Measurements from ENCODE around the gene LIMS1.

The LIMS1 gene

GRCh38 chr2:108535357-108535631, 1.0 kb downstream of the LIMS1 start:
- TF ChIP-seq, protein P1, sequence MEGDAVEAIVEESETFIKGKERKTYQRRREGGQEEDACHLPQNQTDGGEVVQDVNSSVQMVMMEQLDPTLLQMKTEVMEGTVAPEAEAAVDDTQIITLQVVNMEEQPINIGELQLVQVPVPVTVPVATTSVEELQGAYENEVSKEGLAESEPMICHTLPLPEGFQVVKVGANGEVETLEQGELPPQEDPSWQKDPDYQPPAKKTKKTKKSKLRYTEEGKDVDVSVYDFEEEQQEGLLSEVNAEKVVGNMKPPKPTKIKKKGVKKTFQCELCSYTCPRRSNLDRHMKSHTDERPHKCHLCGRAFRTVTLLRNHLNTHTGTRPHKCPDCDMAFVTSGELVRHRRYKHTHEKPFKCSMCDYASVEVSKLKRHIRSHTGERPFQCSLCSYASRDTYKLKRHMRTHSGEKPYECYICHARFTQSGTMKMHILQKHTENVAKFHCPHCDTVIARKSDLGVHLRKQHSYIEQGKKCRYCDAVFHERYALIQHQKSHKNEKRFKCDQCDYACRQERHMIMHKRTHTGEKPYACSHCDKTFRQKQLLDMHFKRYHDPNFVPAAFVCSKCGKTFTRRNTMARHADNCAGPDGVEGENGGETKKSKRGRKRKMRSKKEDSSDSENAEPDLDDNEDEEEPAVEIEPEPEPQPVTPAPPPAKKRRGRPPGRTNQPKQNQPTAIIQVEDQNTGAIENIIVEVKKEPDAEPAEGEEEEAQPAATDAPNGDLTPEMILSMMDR (IDR thresholded peaks at IDR 0.05): no peak

DNA sequence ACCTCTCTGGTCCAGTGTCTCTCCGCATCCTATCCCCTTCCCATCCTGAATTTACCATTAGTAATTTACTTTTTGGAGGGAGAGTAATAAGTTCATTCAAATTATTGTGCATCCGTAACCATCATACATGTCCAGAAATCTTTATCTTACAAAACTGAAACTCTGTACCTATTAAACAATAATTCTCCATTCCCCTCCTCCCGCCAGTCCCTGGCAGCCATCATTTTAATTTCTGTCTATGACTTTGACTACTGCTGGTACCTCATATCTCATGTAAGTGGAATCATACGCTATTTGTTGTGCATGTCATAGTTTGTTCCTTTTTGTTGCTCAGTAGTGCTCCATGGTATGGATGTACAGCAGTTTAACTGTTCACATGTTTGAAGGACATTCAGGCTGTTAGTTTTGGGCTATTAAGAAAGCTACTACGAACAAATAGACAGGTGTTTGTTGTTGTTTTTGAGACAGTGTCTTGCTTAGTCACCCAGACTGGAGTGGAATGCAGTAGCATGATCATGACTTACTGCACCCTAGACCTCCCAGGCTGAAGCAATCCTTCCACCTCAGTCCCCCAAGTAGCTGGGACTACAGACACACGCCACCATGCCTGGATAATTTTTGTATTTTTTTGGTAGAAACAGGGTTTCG, 2.0 kb downstream of the LIMS1 start:
- TF ChIP-seq, protein P1 (IDR thresholded peaks at IDR 0.05): no peak

DNA sequence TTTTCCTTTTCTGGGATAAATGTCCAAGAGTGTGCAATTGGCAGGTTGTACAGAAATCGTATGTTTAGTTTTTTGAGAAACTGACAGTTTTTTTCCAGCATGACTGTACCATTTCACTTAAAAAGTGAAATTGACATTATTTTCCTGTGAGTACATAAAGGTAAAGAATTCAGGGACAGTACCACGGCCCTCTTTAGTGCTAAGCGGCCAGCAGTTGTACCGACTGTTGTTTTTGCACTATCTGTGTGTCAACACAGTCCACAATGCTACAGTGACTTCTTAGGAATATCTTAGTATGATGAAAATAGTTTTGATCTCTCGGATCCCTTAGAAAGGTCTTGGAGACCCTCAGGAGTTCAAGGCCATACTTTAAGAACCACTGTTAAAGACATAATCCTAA, 2.6 kb downstream of the LIMS1 start:
- TF ChIP-seq, protein P1 (IDR thresholded peaks at IDR 0.05): no peak

GRCh38 chr2:108538000-108538625, 3.8 kb downstream of the LIMS1 start:
- TF ChIP-seq, protein P1 (IDR thresholded peaks at IDR 0.05): no peak

DNA sequence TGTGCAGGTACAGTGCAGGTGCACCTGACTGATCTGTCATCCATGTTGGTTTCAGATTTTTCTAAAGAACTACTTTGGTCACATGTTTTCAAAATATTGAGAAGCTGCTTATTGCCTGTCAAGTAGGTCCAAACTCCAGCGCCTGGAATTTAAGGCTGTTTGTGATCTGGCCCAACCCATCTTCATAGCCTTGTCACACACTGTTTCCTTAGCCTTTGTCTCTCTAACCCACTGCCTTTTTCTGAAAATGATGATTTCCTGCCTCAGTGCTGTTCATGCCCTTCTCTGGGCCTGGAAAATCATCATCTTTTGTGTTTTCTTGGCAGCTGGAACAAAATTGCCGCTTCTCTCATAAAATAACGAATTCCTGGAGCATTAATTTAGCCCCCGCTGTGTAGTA, 7.2 kb downstream of the LIMS1 start:
- TF ChIP-seq, protein P1 (IDR thresholded peaks at IDR 0.05): no peak

DNA sequence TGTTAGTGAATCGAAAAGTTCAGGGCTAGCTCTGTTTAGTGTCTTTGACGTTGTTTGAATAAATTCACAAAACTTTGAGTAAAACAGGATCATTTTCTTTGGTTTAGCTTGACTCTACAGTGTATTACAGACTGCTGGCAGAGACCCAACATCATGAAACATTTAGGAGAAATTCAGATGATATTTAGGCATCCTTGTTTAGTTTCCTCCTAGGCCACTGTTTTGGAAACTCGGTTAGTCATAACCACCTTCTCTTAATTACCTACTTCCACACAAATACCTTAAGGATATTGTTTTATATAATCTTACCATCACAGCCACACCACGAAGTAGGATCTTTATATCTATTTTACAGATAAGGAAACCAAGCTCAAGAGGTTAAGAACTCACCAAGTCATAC, 7.8 kb downstream of the LIMS1 start:
- TF ChIP-seq, protein P1 (IDR thresholded peaks at IDR 0.05): no peak

DNA sequence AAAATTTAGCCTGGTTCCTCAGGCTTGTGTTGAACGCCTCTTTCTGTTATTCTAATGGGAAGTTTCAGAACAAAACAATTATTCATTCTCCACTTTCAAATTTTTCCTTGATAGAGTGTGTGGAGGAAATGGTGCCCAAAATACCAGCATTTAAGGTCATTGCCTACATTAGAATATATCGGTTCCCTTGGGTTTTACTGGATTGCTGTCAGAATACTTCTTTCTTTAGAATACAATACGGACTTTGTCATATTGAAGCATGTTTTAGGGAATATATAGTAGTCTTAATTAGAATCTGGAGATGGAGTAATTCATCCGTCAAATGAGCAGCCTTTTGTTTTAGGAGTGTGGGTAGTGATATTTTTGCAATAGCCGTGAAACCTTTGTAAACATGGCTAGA, 13.3 kb downstream of the LIMS1 start:
- TF ChIP-seq, protein P1 (IDR thresholded peaks at IDR 0.05): no peak
